GM03348 (cell line): ENCODE data around the gene BEST1.

Source experiments
- DNase-seq: peaks from one replicate; pipeline ENCODE4 v3.0.0; 2012; ENCODE audit warnings: low spot score

Gene BEST1

GRCh38 chr11:61916737-61917333 is 33.3 kb upstream of the BEST1 start:
- DNase-seq: peak; percentile 52

DNA sequence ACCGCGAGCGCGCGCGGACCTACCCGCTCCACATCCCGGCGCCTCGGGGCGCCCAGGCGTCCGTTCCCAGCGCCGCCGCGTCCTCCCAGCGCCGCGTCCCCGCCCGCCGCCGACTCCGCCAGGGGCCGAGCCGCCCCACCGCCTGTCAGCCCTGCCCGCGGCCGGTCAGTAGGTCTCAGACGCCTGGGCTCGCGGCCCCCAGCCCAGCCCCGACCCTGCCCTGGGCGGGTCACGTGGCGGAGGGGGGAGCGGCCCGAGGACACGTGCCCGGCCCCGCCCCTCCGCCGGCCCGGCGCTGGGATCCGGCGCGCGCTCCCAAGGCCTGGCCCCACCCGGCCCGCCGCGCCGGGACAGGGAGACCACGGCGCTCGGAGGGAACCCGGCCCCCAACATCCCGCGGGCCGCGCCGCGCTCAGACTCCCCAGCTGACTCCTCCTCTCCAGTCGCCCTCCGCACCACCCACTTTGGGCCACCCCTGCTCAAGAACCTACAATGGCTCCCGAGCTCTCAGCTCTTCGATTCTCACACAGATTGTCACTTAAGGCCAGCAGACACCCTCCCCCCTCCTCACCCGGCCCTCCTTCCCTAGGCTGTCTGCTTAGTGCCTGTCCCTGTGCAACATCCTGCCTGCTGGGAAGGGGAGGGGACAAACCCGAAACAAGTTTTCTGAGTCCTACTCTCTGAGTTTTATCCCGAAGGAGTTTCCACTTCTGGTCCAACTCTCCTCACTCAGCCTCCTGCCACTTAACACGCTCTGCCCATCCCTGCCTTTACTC is 32.6 kb upstream of the BEST1 start, which contains the start of gene RAB3IL1:
RAB3IL1 (minus strand) TSS at position 233 of the 776 bp plus-strand sequence; CDS start at position 34, 199 bp downstream.
- DNase-seq: peak; percentile 95

DNA sequence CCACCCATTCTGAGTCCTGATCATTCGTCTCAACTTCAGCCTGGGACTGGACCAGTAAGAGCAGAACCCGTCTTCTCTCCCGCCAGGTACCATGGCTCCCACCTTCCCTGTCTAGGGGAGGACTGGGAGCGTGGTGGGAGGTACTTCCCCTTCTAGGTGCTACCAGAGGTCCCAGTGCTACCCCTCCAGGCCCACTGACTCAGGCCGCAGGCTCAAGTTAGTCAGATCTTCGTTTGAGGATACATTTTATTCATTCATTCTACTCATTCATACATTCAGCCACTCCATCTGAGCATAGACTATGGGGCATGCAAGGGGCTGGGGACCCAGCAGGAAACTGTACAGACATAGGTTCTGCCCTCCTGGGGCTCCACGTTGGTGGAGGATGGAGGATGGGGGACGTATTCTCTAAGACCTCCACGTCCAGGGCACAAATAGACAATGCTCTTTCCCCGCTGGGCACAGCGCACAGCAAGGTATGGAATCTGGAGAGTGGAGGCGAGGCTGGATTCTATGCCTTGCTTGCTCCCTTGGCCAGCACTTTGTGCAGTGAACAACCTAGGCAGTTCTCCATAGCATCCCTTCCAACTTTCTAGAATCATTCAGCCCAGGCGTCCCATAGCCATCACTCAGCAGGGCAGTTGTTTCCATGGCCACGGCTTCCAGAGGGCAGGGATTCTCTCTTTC is 31.8 kb upstream of the BEST1 start:
- DNase-seq: peak; percentile 2

DNA sequence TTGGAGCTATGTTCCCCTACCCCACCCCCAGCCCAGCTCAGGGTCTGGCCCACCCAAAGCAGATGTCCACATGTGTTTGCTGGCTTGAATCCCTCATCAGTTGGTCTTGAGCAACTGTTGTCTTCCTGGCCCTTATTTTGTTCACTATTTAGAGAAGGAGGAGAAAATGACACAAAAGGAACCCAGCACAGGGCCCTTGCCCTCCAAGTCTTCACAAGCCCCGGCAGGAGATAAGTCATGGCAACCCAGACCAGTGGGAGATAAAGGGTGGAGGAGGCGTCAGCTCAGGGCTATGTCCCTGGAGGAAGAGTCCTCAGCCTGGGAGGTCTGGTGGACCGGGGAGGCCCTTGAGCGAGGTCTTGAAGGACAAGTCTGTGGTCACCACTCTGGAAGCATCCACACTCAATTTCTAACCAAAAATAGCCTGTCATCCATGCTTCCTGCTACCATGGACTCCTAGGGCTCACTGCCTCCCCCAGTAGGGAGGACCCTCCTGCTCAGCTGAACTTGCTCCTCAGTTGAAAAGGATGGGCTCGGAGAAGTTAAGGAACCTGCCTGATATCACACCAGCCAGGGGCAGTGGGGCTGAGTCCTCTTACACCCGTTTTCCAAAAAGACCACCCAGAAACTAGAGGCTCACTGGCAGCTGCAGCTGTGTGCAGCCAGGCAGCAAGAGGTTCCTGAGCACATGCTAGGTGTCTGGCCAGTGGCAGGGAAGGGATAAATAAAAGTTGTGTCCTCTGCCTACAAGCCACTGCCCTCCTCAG is 31.0 kb upstream of the BEST1 start:
- DNase-seq: peak; percentile 39

DNA sequence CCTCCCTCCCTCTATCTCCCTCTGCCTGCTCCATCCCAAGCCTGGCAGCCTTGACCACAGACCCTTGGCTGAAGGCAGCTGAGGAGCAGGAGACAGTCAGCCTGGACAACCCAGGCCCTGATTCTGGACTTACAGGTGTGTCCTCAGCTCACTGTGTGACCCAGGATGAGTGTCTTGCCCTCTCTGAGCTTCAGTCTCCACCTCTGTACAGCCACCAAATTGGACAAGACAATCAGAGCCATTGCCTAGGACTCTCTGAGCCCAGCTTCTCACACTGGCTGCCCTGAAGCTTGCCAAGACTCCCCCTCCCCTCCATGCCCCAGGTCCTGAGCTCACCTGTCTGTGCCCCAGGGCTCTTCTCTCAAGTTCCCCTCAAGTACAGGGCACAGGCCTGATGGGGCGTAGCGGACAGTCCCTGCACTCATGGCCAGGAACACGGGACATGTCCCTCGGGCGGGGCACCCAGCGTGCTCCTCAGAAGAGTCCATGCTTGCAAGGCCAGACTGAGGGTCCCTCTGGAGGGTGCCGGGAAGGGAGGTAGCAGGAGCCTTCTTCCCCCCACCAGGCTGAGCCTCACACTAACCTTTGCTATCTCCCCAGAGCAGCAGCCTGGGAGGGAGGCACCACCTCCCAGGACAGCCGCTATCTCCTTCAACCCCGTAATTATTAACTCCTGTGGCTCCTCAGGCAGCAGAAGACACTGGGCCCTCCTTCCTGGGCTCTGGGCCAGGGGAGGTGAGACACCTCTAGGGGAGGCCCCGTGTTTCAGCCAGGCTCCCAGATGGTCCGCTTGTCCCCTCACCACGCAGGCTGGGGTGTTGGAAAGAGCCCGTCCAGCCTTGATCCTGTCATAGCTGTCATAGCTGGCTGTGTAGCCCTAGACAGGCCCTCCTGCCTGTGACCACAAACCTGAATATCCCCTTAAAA is 30.2 kb upstream of the BEST1 start:
- peak; percentile 1 for DNase-seq

DNA sequence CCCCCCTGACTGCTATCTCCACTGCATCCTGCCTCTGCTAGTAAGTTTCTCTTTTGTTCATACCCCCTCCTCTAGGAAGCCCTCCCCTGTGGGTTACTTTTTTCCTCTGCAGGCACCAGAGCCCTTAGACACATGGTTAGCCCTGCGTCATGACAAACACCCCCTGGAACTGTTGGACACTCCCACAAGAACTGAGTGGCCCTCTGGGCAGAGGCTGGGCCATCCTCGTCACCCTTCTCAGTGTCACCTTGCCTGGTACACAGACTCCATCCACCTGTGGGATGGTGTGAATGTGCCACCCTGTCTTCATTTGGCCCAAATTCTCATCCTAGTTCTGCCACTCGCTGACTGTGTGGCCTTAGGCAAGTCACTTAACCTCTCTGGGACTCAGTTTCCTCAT is 28.7 kb upstream of the BEST1 start:
- DNase-seq: no peak

DNA sequence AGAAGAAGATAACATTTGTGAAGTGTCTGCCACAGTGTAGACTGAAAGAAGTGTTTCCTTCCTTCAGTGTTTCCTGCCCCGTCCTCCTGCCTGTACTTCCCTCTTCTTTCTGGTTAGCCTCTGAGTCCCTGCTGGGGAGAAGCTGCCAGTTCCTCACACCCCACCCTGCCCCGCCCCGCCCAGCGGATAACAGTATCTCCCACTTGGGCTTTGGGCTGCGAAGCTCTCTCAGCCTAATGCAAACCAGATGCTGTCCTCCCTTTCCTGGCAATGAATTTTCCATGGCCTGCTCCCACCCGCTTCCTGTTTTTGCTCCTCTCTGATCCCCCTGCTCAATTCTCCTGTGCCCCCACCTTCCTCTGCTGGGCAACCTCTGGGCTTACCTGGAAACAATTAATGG is 27.6 kb upstream of the BEST1 start:
- peak; percentile 90 for DNase-seq

GRCh38 chr11:61923166-61924063 is 26.7 kb upstream of the BEST1 start:
- peak; percentile 75 for DNase-seq

GRCh38 chr11:61924064-61924455 is 26.1 kb upstream of the BEST1 start:
- DNase-seq: no peak

- no peak for DNase-seq
These were observed 24.4 kb upstream of the BEST1 start for GRCh38 chr11:61925736-61926135.

DNA sequence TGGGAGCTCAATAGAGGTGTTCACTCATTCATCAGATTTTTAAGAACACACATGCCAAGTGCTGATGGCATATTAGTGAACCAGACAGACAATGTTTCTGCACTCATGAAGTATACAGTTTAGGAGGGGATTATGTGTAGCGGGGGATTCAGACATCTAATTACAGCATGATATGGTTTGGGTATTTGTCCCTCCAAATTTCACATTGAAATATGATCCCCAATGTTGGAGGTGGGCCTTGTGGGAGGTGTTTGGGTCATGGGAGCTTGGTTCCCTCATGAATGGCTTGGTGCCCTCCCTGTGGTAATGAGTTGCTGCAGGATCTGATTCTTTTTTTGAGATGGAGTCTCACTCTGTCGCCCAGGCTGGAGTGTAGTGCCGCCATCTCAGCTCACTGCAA is 23.9 kb upstream of the BEST1 start:
- DNase-seq: no peak

- no peak for DNase-seq
These were observed 22.6 kb upstream of the BEST1 start for GRCh38 chr11:61927501-61927900.

DNA sequence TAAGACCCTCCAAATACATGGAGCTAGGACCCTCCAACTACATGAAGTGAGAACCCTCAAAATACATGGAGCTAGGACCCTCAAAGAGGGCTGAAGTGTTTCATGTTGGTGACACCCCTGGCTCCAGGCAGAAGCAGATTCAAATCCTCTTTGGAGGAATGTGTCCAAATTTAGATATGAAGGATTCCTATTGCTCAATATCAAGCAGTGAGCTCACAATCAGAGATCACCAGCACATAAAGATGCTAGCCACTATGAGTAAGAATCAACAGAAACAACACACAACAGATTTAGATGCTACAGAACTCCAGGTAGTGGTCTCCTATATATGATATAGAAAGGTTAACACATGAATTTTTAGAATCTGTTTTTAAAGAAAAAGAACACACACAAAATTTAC is 21.5 kb upstream of the BEST1 start:
- DNase-seq: peak; percentile 37

DNA sequence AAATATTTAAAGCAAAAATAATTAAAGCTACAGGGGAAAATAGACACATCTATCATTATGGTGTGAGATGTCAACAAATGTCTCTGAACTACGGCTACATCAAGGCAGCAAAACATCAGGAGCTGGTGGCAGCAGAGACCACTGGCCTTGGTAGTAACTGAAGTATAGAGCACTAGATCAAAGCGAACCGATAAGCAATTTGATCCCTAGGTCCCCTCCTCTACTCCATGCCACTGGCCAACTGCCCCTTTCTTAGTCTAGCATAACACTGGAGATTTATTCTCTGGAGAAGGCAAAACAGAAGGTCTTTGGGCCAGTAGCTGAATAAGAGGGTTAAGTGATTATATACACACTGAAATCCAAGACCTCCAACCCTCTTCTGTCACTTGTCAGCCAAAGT is 19.2 kb upstream of the BEST1 start:
- no peak for DNase-seq

- no peak for DNase-seq
These were observed 14.3 kb upstream of the BEST1 start for GRCh38 chr11:61935861-61936260.

DNA sequence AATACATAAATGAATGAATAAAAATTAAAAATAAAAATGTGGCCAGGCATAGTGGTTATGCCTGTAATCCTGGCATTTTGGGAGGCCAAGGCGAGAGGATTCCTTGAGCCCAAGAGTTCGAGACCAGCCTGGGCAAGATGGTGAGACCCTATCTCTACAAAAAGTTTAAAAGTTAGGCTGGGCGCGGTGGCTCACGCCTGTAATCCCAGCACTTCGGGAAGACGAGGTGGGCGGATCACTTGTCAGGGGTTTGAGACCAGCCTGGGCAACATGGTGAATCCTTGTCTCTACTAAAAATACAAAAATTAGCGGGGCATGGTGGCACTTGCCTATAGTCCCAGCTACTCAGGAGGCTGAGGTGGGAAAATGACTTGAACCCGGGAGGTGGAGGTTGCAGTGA is 9.7 kb upstream of the BEST1 start:
- DNase-seq: no peak

GRCh38 chr11:61945191-61945590 is 5.0 kb upstream of the BEST1 start:
- no peak for DNase-seq

- no peak for DNase-seq
These were observed 3.3 kb upstream of the BEST1 start for GRCh38 chr11:61946894-61947293.

DNA sequence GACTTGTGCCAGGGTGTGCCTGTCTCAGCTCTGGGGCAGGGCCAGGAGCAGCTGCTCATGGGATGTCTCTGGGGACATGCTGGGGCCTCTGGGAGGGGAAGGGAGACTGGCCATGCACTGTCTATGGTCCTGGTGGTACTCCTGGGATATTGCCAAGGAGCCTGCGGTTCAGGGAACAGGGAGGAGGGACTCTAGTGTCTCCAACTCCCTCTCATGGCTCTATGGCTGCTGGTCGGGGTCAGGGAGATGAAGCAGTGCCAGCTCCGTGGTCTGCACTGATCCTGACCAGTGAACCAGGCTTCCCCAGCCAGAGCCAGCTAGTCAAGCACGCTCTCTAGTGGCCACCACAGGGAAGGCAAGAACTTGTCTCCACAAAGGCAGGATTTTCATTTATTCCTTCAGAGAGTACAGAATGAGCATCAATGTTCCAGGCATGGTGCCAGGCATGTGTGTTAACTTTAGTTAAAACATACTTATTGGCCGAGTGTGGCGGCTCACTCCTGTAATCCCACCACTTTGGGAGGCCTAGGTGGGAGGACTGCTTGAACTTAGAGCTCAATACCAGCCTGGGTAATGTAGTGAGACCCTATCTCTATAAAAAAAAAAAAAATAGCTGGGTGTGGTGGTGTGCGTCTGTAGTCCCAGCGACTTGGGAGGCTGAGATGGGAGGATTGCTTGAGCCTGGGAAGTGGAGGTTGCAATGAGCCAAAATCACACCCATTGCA is 2.5 kb upstream of the BEST1 start:
- peak; percentile 90 for DNase-seq

DNA sequence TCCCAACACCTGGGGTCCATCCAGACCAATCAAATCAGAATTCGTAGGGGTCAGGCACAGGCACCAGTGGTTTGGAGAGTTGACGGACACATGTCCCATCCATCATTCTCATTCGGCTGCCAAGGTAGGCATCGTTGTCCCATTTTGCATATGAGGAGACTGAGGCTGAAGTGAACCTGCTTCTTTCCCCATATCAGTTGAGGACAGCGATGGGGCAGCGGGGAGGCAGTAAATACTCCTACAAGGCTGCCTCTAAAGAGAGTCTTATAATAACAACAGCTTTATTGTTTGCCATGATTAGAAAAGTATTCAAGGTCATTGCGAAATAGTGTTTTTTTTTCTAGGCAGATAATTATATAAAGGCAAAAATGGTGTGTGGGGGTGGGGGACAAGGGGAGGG is 1.6 kb upstream of the BEST1 start:
- no peak for DNase-seq
